ENCODE data around the gene CFAP73.

CFAP73 gene

GRCh38 chr12:113208041-113208934, 58.8 kb downstream of the CFAP73 start:
- no peak overlapping the region for H3K4me3 ChIP-seq (ENCODE audit: low read depth, low read length)
- in situ Hi-C loops (cut with HindIII; ENCODE audit: low sequenced_read_pairs), result no loop called here
- TF ChIP-seq, protein P1, sequence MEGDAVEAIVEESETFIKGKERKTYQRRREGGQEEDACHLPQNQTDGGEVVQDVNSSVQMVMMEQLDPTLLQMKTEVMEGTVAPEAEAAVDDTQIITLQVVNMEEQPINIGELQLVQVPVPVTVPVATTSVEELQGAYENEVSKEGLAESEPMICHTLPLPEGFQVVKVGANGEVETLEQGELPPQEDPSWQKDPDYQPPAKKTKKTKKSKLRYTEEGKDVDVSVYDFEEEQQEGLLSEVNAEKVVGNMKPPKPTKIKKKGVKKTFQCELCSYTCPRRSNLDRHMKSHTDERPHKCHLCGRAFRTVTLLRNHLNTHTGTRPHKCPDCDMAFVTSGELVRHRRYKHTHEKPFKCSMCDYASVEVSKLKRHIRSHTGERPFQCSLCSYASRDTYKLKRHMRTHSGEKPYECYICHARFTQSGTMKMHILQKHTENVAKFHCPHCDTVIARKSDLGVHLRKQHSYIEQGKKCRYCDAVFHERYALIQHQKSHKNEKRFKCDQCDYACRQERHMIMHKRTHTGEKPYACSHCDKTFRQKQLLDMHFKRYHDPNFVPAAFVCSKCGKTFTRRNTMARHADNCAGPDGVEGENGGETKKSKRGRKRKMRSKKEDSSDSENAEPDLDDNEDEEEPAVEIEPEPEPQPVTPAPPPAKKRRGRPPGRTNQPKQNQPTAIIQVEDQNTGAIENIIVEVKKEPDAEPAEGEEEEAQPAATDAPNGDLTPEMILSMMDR (IDR thresholded peaks at IDR 0.05; ENCODE audit: low read depth, low read length), result no peak
- DNase-seq (ENCODE audit: low read depth, low spot score), result peak; percentile 34

All from astrocyte of the spinal cord (primary cell).